RPMI7951 (cell line): ENCODE data around the gene MED12L. TPM values are rescaled to one million over a fixed set of nuclear protein-coding genes. Genes with fewer than 3 reads are reported as not detected.

Experiments used
- DNase-seq: peaks from one replicate; pipeline ENCODE4 v3.0.0-alpha.2; 2012; ENCODE audit warnings: low read depth
- total RNA-seq: library from RNA; depleted of rRNA; stranded (reverse); fragments of >200 nt; shearing (Covaris generic); gene quantifications from 2 replicates; pipeline ENCODE4 v1.2.3, GENCODE V29; 2014

Gene MED12L
- total RNA-seq, 1 experiment from 2014 or later: 0.12 TPM

DNA sequence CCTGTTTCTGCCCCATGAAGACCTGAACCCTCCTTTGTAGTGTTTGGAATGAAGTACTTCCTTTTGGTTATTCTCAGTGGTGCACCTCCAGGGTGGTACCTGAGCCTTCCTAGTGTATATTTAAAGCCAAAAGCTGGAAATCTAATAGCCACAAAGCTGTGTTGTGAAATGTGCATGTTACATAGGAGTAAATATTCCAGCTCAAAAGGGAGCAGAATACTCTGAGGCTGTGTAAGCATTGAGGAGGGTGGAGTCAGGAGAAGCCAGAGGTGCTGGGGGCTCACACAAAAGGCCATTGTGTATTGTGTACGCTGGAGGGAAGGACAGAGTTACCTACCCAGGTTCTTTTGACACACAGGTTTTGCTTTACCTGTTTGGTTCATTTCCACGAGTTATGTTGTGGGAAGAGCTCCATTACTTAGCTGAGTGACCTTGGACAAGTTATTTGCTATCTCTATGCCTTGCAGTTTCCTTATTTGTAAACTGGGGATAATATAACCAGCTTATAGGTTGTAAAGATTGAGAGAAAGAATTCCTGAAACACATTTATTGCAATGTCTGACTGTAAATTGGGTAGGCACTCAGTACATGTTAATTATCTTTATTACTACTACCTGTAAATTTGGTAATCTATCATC is 92.9 kb downstream of the MED12L start:
- no peak for DNase-seq

DNA sequence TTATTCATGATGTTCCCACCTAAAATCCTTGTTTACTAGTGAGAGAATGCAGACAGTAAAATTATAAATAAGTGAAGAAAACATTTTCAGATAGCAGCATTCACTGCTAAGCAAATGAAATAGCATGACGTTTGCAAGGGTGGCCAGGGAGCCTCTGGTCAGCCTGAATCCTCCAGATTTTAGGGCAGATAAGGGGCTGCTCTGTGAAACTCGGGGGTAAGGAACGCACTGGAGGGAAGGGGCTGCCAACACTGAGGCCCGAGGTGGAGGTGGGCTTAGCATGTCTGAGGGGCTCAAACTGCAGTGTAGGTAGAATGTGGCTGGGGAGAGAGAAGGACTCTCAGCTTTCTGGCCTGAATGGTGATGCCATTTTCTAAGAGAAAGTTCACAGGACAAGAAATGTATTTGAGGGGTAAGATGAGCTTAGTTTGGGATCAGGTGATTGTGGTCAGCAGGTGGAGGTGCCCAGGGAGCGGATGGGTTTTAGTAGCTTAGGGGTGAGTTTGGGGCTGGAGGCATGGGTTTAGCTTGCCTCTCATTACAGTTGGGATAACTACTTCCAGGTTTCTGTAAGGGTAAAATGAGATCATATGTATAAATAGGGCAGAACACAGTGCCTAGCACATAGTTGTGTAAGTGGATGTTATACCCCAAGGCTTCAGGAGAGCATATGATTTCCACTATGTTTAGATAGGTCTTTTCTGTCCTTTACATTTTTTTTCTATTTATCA is 97.0 kb downstream of the MED12L start:
- DNase-seq: no peak

DNA sequence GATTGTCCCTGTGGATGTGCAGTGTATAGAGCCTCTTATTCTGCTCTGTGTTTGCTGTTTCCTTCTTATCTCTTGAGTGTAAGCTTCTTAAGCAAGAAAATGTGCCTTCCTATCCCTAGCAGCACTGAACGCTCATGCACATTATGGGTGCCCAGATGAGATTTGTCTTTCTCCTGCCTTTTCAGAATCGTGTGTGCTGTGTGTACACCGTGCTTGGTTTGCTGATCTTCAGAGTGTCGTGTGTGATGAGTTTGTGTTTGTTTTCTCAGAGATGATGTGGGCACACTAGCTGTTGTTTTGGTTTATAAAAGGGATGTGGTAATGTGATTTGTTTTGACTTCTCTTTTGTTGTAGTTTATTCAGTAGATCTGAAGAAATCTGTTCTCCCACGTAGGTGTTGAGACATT is 97.8 kb downstream of the MED12L start:
- no peak for DNase-seq

DNA sequence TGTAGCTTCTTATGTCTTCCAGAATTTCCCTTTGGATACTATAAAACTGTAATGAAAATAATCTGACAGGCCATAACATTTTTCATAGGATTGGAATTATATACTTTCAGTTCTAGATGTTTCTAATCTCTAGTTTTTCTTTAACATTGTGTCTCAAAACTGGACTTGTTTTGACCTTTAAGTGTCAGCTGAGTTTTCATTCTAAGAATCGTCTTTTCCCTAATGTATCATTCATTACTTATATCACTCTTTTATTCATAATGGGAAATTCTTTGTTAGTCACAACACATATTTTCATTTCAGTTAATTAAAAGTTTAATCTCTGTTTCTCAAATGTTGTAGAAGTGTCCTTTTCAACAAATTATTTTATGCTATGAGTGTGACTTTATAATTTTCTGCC is 105.6 kb downstream of the MED12L start:
- no peak for DNase-seq

DNA sequence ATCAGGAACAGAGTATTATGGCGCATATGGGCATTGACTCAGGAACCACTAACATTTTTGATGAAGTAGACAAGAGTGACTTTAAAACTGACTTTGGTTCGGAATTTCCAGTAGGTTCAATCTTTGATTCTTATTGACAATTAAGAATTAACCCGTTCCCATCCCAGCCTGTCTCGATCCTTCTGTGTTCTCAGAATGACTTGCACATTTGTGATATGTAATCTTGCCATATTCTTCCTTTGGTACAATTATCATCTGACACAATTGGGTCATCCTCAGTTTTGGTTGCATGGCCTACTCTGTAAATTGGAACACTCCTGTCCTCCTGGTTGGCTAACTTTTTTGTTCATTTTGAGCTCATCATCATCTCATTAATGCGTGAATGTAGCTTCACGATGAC is 107.1 kb downstream of the MED12L start:
- no peak for DNase-seq

DNA sequence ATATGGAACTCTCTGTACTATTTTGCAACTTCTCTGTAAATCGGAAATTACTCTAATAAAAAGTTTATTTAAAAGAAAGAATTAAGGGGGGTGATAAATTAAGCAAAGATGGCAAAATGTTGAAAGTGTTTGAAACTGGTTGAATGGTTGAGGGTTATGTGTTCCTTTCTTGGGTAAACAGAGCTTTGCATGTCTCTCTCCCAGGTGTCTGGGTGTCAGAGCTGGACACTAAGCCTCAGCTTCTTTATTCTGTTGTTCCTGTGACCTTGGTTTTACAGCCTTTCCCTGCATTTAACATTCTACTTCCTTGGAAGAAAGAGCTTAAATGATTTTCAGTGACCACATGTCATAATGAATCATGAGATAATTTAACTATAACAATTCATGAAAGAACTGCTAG is 110.4 kb downstream of the MED12L start:
- no peak for DNase-seq

DNA sequence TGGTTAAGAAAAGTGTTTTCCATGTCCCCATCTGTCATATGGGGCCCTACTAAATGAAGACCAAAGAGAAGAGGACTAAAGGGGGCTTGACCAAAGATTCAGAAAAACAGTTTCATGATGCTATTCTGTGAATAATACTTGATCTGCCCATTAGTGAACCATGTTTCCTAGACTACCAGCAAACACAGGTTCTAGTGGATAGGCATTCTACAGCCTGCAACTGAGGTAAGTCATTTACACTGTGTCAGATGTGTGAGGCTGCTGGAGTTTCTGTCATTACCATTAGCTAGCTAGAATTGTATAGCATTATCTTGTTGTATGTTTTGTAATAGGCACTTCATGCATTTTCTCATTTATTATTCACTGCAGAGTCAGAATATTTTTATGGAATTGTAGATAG is 111.0 kb downstream of the MED12L start:
- DNase-seq: no peak

DNA sequence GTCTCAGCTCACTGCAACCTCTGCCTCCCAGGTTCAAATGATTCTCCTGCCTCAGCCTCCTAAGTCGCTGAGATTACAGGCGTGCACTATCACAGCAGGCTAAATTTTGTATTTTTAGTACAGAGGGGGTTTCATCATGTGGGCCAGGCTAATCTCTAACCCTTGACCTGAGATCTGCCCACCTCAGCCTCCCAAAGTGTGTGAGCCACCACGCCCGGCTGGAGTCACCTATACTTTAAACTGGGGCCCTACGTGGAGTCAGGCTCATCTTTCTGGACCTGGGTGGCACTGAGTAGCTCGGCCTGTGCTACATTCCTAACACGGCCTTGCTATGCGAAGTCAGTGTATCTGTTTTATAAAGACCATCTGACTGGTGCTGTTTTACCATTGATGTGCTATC is 111.8 kb downstream of the MED12L start:
- no peak for DNase-seq

DNA sequence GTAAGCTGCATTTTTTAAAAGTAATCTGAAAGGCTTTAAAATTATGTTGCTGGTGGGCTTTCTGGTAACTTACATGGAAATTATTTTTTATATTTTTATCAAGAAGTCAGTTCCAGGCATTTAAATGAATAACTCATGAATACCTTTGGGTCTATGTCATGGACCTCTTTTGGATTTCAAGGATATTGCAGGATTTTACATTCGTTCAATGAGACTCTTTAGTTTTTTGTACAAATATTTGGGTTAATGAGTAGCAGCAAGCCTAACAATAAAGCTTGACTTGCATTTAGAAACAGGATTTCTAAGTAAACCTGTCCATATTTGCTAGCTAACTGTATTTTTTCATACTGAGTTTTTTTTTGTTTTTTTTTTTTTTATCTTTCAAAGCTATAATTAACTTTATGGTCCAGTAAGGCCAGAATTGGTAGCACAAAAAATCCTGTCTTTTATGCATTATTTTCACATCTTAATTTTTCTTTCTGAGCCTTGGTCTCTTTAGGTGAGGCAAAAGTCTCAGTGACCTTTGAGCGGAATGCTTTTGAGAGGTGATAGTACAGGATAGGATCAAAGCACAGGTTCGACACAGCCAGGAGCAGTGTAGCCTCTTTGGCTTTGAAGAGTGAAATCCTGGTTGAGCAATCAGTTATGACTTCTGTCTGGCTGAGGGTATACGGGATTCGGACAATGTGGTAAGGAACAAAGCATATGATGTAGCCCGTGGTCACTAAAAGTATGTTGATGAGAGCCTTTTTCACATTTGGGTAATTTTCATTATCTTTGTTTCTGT is 112.7 kb downstream of the MED12L start:
- no peak for DNase-seq

DNA sequence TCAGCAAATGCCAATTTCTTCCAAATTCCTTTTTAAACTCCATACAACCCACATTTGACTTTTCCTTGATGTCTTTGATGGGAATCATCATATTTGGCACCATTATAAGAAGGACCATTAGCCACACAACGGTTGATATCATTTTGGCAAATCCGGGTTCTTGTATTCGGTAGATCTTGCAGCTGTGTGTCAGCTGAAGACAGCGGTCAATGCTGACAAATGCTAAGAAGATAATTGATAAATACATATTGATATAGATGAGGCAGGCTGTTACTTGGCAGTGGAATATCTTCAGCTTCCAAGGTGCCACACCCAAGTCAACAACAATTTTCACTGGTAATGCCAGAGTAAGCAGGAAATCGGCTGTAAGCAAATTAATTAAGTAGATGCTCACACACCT is 113.4 kb downstream of the MED12L start:
- DNase-seq: no peak

DNA sequence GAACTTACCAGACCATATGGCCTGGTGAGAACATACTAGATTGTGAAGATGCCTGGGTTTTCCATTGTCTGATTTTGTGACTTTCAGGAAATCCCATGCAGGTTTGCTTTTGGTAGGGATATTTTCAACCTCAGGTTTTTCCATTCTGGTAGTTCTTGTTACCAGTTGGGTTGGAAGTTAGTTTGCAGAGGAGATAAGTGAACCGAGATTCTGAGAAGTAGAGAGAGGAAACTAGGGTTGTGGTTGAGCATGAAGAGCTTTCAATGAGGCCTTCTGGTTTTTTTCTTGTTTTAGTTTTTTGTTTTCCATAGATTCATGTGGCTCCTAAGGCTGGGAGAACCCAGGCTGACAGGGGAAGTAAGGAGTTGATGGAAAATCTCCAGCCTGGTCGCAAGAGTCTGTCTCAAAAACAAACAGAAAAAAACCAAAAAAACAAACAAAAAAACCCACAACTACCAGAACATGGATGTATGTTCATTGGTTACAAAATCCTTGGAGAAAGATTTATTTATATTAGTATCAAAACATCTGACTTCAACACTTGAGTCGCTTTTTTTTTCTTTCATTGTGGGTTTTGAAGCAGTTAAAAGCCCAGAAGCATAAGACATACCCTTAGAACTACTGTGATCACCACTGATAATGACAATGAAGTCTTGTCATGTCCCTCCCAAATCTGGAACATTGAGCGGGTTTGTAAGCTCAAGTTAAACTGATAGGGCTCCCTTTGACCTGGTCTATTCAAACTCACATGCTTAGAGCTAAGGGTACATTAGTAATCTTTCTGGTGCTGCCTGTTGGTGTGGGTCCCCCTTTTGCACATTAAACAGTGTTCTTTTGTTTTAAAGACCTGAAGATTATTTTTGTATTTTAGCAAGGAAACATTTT is 114.3 kb downstream of the MED12L start:
- no peak for DNase-seq

DNA sequence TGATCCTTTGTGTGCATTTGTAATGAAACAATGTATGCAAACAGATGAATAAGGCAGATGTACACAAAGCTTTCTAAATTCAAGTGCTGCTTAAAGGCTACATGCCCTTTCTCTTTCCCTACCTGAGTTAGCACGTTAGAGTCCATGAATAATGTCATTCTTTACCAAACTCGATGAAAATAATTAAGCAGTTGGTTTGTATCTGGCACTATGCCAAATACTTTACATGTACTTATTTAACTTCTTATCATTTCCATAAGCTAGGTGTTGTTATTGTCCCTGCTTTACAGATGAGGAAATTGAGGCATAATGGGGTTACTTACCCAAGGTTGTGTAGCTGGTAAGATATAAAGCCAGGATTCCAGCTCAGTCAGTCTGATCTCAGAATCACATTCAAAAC is 115.1 kb downstream of the MED12L start:
- DNase-seq: no peak

DNA sequence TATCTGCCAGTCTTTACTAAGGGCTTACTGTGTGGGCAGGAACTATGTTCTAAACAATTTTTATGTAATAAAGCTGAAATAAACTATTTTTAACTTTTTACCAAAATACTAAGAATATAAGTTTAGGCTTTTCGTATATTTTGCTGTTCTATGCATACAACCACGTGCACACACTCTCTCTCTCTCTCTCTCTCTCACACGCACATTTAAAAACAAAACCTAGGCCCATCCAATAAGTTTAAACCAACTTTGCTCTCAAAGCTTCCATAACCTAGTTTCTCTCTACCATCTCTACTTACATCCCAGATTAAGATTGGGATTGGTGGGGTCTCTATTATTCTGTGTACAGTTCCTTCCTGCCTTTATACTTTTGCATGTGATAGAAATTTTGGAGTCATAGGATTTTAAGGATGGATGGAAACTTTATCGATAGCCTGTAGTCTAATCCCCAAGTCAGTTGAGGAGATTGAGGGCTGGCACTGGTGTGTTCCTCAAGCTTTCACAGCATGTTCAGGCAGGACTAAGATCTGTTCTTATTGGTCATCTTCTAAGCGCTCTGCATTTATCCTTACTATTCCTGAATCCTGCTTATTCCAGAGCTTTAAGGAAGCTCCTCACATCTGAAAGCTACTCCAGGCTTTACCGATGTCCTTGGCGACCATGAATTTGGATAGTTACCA is 115.7 kb downstream of the MED12L start:
- no peak for DNase-seq

DNA sequence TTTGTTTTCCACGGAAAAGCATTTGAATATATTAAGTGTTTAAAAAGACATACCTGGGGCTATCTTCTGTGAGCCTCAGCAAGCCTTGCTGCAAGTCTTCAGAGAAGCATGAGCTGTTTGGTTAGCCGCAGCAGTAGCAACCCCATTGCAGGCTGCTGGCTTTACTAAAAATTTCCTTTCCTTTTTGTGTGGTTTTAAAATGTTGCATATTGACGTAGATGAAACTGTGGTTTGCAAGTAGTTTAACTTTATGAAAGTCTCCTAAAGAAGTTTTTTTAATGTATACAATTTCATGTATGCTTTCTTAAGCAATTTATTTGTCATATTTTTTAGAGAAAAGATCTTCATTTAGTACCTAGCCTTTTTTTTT is 117.6 kb downstream of the MED12L start, which contains the start of gene GPR171:
GPR171 (minus strand) TSS at position 166 of the 370 bp plus-strand sequence. CDS start 3,830 bp downstream, outside the sequence.
- no peak for DNase-seq

DNA sequence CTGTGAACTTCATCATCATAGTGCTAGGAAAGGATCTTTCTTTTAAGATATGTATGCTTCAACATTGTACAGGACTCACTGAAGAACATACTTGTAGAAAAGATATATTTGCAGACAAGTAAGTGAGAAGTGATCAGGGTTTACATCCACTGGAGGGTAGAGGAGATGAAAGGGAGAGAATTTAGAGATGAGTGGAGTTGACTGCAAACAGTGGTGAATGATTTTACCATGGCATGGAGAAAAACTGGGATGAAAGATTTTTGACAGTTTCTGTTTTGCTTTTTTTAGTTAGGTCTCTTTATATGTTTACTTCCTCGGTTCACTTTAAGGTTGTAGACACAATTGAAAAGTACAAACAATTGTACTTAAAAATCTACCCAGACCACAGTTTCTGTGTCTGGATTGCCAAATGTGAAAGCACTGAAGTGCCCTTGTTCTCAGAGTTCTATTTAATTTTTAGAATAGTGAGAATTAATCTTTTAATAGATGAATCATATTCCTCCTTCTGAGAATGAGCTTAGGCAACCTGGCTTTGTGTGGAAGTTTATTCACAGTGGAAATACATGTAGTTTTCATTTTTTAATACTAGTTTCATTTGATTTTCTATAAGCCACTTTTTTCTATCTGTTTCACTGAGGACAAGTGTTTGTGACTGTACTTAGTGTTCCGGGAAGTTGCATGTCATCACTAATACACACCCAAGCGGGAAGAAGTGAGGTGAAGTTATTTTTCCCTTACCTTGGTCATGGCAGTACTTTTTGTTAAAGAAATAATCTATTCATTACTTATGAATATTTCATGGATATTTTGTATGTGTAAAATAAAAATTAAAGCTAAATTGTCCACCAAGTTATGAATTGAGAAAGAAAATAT is 119.3 kb downstream of the MED12L start:
- no peak for DNase-seq

DNA sequence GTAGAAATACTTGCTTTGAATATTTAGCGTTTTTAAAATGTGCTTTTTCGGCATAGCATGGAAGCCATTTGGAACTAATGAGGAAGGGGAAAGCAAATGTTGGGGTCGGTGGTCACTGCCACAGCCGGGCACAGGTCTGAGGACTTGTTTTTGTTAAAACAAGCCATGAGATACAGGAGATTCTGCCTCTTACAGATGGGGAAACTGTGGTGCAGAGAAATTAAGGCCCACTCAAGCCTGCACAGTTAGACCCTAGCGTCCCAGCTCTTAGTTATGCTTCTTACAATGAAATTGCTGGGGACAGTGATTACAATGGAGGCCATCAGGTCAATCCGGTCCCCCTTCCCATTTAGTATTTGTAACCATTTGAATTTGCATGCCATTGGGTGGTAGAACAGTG is 120.0 kb downstream of the MED12L start:
- DNase-seq: no peak

DNA sequence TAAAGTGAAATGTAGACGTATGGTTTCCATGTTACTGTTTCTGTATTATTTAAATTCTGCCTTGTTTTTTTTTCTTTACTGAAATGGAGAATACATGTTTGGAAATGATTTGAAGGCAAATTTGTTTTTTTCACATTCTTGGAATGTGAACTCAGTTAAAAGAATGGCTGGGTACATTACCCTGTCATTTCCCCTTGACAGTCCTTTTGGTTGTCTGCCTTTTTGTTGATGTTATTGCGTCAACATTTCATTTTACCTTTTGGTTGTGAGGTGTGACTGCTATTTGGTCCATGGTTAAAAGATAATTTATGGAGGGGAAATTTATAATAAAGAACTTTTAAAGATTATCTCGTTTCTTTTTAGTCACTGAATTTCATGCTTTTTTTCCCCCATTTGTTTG is 120.7 kb downstream of the MED12L start:
- DNase-seq: no peak

DNA sequence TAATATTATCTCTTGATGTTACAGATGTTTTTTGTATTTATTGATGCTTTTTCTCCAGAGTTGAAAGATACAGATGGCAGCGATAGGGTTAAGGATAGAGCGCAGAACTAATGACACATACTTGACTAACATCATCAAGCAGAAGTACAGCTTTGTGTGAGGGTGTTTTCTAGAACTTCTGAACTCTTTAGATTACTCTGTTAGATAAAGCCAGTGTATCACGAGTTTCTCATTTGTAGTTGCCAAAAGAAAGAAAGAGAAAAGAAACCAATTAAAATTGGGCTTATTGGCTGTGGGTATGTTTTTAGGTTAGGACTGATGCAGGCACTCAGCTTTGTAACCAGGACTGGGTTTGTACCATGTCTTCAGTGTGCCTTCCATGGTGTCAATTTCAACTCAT is 124.2 kb downstream of the MED12L start:
- no peak for DNase-seq

DNA sequence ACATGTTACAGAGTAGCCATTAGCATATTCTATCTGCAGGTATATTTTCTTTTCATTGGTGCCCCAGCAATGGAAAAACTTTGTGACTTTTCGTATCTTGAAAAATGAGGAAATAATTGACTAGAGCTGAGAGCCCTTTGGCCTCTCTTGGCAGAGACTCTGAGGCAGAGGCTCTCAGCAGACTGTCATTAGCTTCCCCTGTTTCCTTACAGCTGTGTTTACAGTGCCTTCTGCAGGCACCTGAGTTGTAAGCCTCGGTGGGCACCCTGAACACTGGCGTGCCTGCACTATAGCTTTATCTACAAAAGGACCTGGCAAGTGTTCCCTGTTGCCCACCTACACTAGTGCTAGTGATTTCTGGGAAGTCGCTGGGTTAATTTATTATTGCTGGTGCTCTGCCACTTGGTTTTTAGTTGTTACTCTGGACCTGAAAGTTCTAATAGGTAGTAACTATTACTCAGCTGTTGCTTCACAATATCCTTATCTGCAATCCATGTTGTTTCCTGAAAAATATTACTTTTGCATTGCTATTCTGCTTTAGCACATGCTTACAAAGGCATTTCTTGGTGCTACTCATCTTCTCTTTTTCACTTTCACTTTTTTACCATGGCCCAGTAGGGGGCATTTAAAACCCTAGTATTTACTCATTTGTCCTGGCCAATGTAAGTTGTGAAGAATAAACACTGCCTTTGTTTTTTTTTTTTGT is 125.4 kb downstream of the MED12L start:
- DNase-seq: no peak

DNA sequence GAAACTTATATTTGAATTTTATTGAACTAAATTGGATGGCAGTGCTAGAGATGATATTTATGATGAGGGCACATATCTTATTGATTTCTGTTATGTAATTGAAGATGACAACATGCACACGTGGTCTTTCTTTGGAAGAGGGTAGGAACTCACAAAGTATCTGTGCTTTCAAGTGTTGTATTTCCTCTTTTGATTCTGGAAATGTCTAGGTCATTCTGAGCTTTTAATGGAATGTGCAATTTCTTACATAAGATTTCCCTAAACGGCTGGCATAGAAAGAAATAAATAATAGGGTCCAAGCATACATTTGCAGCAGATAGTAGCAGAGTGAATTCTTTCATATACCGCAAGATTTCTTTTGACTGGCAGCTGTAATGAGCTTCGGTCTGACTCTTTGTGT is 127.7 kb downstream of the MED12L start:
- DNase-seq: no peak
